Measurements from ENCODE around the gene FBXW10B.
"Not testable (repeated sequence)": the region's sequence is repeated elsewhere in the genome, so short reads cannot be mapped to it uniquely, and the experiment has no call there.

Gene FBXW10B

DNA sequence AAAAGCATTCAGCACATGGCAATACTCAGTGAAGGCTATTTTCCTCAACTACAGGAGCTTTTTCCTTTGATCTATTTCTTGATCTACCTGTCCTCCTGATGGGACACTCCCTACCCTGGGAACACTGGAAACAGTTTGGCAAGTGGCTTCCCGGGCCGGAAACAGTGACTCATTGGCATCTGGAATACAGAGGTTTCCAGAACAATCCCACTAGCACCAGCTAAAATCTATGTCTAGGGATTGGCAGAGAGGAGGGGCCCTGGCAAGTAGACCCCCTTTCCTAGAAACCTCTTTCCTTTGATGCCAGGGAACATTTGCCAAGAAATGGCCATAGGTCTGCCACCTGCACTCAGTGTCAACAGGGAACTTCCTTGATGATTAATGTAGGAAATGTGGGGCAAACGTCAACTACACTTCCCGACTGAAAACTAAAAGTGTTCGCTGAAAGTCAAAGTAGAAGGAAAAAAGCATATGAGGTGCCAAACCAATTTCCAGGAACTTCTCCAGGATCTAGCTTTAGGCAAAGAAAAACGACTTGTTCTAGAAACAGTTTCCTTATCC lies 30.4 kb upstream of the FBXW10B start:
- TF ChIP-seq, protein P1, sequence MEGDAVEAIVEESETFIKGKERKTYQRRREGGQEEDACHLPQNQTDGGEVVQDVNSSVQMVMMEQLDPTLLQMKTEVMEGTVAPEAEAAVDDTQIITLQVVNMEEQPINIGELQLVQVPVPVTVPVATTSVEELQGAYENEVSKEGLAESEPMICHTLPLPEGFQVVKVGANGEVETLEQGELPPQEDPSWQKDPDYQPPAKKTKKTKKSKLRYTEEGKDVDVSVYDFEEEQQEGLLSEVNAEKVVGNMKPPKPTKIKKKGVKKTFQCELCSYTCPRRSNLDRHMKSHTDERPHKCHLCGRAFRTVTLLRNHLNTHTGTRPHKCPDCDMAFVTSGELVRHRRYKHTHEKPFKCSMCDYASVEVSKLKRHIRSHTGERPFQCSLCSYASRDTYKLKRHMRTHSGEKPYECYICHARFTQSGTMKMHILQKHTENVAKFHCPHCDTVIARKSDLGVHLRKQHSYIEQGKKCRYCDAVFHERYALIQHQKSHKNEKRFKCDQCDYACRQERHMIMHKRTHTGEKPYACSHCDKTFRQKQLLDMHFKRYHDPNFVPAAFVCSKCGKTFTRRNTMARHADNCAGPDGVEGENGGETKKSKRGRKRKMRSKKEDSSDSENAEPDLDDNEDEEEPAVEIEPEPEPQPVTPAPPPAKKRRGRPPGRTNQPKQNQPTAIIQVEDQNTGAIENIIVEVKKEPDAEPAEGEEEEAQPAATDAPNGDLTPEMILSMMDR (conservative IDR thresholded peaks at IDR 0.05; ENCODE audit: low read depth, low read length): no peak
- H3K4me3 ChIP-seq (ENCODE audit: low read depth, low read length): peak overlapping the region; percentile 79
- peak; percentile 36 for DNase-seq (ENCODE audit: low read depth)

DNA sequence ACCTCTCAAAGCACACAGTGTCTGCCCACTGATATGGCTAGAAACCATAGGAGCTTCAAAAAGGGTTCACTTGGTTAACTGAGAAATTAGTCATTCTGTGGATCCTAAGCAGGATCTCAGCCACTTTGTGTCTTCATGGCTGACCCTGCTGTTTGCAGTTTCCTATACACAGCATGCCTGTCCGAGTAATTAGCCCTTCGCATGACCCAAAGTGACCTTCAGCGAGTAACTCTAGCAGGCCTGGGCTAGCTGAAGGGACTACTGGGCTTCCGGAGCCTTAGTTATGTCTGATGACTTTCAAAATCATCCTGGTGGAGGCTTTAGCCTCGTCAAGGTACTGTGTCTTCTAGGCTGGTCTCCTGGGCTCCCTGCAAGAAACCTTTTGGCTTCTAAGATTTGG lies 28.9 kb upstream of the FBXW10B start:
- H3K4me3 ChIP-seq (ENCODE audit: low read depth, low read length): peak overlapping the region; percentile 28
- peak; percentile 30 for DNase-seq (ENCODE audit: low read depth)
- TF ChIP-seq, protein P1 (conservative IDR thresholded peaks at IDR 0.05; ENCODE audit: low read depth, low read length): no peak

DNA sequence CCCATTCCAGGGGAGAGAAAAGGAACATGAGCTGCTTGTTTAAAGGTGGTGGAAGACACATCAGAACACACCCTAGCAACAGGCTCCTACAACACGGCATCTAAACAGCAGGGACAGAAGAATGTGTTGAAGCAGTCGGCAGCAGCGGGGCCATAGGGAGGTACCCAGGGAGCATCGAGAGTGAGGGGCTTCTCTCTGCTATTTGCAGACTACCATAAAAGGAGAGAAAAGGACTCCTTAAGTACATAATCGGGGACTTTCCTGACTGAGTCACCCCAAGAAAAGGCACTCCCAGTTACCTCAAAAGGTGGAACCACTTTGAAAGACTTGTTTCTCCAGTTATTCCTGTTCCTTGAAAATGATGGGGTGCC lies 26.4 kb upstream of the FBXW10B start:
- DNase-seq (ENCODE audit: low read depth): peak; percentile 88
- not testable (repeated sequence) for H3K4me3 ChIP-seq (ENCODE audit: low read depth, low read length)

DNA sequence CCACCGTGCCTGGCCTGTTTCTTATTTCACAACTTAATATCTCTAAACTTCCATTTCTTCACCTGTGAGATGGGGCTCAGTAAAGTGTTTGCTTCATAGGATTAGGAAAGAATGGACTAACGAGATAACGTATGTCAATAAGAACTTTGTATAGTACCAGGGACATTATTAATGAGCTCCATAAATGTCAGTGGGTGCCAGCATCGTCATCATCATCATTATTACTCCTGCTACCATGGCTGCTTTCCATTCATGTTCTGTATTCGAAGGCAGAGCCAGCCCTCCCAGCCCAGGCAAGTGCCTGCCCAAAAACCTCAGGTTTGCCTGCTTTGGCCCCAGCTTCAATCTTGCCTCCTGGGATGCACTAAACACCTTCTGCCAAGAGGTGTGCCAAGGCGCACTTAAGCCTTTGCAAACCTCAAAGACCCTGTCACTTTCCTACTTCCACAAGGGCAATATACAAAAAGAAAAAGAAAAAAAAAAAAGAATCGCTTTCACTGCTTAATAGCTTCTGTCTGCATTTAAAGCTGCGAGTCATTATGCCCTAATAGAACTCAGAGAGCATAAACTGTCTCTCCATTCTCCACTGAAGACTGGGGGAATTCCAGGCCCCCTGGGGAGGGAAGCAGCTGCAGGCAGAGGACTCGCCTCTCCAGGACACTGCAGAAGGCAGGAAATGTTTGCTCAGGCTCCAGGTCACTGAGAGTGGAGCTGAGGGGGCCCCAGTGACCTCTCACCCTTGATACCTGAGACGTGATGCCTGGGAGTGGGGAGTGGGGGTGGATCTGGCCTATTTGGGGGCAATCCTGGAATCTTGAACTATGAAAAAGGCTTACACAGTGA lies 25.8 kb upstream of the FBXW10B start:
- H3K4me3 ChIP-seq (ENCODE audit: low read depth, low read length): not testable (repeated sequence)
- DNase-seq (ENCODE audit: low read depth): peak; percentile 86

DNA sequence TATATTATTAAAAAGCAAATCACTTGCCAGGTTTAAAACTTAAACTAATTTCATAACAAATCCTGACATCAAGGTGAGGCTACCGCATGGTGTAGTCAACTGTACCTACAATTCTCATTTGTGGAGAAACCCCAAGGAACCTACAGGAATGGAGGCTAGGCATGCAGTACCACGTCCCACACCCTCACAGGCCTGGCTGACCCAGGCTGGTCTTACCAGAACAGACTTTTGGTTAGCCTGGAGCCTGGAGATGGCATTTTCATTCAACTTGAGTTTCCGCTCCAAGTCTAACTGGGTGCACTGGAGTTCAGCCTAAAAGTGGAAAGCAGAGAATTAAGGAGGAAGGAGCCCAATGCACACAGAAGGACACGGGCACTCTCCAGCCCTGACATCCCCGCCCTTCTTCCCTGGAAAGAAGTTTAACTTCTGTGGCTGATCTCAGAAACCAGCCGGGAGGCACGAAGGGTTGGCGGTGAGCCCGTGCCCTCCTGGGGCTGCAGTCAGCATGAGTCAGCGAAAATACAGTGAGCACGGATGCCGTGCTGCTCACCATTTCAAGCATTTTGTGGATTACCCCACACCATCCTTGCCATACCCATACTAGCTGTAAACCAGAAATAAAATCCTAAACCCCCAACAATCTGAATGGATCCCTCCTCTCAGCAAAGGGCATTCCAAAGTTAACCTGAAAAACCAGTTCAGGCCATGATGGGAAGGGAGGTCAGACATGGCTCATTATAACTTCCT lies 23.2 kb upstream of the FBXW10B start:
- DNase-seq (ENCODE audit: low read depth); H3K4me3 ChIP-seq (ENCODE audit: low read depth, low read length): not testable (repeated sequence)

DNA sequence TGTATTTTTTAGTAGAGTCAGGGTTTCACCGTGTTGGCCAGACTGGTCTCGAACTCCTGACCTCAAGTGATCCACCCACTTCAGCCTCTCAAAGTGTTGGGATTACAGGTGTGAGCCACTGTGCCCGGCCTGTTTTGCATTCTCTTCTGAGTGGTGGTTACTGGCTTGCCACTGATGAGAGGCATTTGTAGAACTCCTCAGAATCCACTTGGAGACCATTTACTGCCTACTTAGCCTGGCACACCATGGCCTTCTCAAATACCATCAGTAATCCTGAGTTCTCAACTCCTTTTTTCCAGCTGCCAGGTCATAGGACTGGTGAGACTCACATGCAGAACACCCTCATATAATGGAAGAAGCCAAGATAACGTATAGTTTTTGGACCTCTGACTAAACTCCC lies 22.5 kb upstream of the FBXW10B start:
- DNase-seq (ENCODE audit: low read depth); H3K4me3 ChIP-seq (ENCODE audit: low read depth, low read length): not testable (repeated sequence)

DNA sequence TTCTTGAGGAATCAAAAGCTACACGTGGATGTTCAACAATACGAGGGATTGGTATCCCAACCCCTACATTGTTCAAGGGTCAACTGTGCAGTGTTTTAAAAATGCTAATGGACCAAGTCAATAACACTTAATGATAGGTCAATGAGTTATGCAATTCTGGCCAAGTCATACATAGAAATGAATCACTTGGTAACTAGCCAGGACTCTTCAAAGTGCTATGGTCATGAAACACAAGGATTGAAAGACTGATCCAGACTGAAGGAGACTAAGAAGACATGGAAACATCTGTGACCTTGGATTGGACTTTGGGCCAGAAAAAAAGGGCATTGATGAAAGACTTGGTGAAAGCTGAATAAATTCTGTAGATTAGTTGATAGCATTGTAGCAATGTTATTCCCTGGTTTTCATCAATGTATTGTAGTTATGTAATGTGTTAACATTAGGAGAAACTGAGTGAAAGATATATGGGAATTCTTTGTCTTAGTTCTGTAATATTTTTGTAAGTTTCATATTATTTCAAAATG lies 11.5 kb upstream of the FBXW10B start:
- DNase-seq (ENCODE audit: low read depth): peak; percentile 53
- H3K4me3 ChIP-seq (ENCODE audit: low read depth, low read length): not testable (repeated sequence)

DNA sequence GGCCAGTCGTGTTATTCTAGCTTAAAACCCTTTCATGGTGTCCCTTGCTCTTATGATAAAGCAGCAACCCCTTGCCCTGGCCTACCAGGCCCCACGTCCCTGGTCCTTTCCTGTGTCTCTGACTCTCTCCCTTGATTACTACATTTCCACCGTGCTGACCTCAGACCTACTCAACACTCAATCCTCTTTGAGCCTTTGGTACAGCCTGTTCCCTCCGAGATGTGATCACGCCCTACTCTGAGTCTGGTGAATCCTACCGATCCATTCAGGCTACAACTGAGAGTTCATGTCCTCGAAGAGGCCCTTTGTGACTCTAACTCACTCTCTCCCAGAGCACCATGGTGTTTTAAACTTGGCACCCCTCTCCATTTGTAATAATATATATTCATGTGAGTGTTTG lies 10.5 kb upstream of the FBXW10B start:
- not testable (repeated sequence) for H3K4me3 ChIP-seq (ENCODE audit: low read depth, low read length)
- DNase-seq (ENCODE audit: low read depth): peak; percentile 68

DNA sequence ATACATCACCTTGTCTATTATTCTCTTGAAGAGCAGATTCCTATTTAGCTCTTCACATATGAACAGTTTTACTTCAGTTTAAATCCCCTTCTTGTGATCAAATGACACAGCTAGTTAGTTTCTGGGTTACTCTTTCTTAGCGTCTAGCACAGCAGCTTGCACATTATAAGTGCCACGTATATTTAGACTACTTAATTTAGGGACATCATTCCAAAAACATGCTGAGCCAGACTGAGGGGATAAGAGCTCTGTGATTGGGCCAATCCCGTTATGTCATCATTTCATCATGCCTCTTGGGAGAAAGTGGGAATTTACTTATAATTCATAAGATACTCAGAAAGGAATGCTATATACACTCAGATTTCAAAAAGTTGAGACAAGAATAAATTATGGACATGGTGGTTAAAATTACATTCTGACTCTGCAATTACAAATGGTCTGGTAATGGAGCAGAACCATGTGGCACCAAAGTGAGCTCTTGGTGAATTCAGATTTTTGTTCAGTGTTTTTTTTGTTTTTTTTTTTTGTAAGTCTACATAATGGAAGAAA lies 4.2 kb upstream of the FBXW10B start:
- DNase-seq (ENCODE audit: low read depth): not testable (repeated sequence)

DNA sequence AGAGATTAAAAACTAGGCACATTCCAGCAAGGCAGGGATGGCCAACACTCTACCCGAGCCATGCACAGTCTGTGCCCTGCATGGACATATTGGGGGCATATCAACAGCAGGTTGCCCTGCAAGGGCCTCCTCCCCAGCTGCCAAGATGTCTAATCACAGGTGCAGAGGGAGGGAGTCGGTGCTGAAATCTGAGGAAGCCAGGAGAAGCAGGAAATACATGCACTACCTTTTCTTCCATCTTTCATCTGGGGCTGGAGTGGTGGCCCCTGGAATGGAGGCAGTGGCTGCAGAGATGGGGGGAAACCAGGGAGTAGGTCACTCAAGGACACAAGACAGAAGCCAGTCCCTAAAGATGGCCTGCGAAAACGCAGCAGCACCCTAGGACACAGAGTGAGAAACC lies 3.8 kb upstream of the FBXW10B start:
- not testable (repeated sequence) for DNase-seq (ENCODE audit: low read depth); H3K4me3 ChIP-seq (ENCODE audit: low read depth, low read length)

More for the DNA sequence above, 4.2 kb upstream of the FBXW10B start:
- not testable (repeated sequence) for H3K4me3 ChIP-seq (ENCODE audit: low read depth, low read length)

DNA sequence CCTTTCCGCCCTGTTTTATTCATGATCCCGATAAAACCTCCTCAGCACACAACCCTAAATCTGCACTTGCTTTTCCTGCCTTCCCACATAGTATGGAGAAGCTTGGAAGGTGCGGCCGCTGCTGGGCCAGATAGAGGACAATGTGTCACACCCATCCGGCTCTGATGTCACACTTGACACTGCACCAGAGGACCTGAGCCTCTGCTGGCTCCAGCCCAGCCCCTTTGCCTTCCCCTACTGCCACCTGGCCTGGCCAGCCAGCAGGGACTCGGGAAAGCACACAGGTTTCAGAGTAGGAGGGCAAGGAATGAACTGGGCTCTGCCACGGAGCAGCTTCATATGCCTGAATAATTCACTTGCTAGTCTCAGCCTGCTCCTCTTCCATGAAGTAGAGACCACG lies 2.6 kb upstream of the FBXW10B start:
- H3K4me3 ChIP-seq (ENCODE audit: low read depth, low read length); DNase-seq (ENCODE audit: low read depth): not testable (repeated sequence)

DNA sequence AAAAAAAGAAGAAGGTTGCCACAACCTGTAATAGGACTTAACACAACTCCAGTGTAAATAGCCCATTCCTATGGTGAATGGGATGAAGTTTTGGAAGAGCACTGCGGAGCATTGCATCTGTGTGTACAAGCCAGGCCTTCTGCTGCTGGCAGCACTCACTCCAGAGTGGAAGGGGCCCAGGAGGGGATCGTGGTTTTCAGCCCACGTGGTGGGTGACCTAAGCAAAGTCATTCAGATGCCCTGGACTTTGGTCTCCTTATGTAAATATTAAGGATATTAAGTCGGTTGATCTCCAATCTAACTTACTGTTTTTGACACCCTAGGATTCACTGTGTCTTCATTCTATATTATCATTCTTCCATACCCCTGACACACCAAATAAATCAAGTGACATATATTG lies 2.7 kb downstream of the FBXW10B start:
- peak; percentile 3 for DNase-seq (ENCODE audit: low read depth)

DNA sequence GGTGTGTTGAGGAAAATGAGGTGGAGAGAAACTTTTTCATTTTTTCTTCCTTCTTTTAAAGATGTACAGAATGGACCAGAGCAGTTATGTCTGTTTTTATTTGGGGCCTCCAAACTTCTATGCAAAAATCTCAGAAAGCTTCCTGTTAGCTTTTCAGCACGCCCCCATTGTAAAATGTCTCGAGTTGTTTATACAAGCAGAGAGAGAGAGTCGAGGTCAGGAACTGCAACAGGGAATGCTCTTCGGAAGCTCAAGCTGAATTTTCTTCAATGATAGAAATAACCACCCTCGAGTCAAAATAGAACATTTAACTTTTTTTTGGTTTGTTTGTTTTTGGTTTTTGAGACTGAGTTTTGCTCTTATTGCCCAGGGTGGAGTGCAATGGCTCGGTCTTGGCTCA lies 3.7 kb downstream of the FBXW10B start:
- peak; percentile 52 for DNase-seq (ENCODE audit: low read depth)
- not testable (repeated sequence) for H3K4me3 ChIP-seq (ENCODE audit: low read depth, low read length)

More for the DNA sequence above, 2.7 kb downstream of the FBXW10B start:
- not testable (repeated sequence) for H3K4me3 ChIP-seq (ENCODE audit: low read depth, low read length)

DNA sequence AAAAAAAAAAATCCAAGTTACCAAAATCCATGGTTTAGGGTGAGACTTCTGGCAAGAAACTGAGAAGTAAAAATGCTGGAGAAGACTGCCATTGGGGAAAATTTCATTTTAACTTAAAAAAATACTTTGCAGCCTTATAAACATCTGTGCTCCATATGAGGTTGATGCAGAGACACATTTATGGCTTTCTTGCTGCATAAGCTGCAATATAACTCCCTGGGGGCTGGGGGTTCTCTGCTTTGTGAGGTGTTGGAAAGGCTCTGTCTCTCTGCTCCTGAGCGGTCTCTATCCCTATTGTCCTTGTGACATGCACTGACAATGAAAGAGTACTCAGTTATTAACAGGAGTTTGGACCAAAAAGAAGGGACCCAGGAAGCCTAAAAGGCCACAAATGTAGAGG lies 6.4 kb downstream of the FBXW10B start:
- not testable (repeated sequence) for DNase-seq (ENCODE audit: low read depth); H3K4me3 ChIP-seq (ENCODE audit: low read depth, low read length)

DNA sequence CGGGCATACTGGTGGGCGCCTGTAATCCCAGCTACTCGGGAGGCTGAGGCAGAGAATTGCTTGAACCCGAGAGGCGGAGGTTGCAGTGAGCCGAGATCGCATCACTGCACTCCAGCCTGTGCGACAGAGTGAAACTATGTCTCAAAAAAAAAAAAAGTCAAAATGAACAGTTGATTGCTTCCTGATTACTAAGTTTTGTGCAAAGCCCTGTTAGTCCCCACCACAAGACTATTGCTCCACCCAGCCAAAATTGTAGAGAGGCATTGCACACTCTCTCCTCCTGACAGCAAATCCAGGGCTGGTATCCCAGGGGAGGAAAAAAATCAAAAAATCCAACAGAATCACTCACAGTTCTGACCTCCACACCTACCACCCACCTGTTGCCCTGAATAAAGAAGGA lies 26.5 kb downstream of the FBXW10B start:
- H3K4me3 ChIP-seq (ENCODE audit: low read depth, low read length); DNase-seq (ENCODE audit: low read depth): not testable (repeated sequence)

DNA sequence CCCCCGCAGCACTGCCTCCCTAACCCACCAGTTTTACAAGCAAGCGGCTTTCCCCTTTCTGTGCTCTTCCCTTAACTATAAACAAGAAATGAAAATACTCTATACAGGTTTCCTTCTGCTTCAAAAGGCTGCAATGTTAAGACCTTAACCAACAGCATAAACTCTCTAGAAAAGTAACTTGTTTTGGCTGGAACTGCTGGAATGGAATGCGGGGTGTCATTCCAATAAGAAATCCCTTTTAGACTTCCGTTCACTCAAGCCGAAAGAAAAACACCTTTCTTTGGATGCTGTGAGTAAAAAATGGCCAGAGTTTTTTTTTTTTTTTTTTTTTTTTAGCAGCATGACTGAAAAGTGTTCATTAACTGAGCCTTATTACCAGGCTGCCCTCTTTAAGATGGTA lies 27.5 kb downstream of the FBXW10B start:
- not testable (repeated sequence) for H3K4me3 ChIP-seq (ENCODE audit: low read depth, low read length)
- DNase-seq (ENCODE audit: low read depth): peak; percentile 5

Measured in choroid plexus epithelial cell (primary cell).